Keratinocyte (primary cell): ENCODE data around the gene NAA50.

Experiments used
- EZH2 ChIP-seq: IDR thresholded peaks from one replicate; pipeline ENCODE4 v1.6.1; 2012; ENCODE audit warnings: inconsistent platforms, mild to moderate bottlenecking, low read length, moderate library complexity
- TF ChIP-seq, protein P1 (sequence below), 3 experiments: IDR thresholded peaks in 1 of 3; conservative IDR thresholded peaks in 1 of 3; optimal IDR thresholded peaks in 1 of 3; 2 replicates in 2 of 3; 3 replicates in 1 of 3; pipeline versions ENCODE3 to v1.5.1; 2011; ENCODE audit warnings: low read length in 3 of 3, mild to moderate bottlenecking in 3 of 3, moderate library complexity in 2 of 3, control low read depth in 1 of 3, inconsistent platforms in 1 of 3; ENCODE audit not compliant: insufficient read depth in 2 of 3; ENCODE audit errors: extremely low read depth in 1 of 3

DNA sequence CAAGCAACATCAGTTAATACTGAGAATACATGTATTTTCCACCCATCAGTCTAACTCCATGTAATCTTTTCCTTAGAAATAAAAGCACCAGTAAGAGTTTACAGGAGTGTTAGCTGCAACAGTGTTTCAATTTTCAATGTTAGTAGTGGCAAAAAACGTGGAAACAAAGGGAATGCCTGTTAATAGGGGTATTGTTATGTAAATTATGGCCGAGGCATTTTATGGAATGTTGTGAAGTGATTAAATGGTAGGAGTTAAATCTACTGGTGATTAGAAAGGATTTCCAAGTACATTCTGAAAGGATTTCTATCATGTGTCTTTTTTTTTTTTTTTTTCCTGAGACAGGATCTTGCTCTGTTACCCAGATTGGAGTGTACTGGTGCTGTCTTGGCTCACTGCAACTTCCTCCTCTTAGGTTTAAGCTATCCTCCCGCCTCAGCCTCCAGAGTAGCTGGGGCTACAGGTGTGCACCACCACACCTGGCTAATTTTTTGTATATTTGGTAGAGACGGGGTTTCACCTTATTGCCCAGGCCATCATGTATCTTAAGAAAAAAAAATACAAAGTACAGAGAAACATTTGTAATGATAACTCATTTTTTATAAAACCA is 7.4 kb upstream of the NAA50 start:
- TF ChIP-seq, protein P1, sequence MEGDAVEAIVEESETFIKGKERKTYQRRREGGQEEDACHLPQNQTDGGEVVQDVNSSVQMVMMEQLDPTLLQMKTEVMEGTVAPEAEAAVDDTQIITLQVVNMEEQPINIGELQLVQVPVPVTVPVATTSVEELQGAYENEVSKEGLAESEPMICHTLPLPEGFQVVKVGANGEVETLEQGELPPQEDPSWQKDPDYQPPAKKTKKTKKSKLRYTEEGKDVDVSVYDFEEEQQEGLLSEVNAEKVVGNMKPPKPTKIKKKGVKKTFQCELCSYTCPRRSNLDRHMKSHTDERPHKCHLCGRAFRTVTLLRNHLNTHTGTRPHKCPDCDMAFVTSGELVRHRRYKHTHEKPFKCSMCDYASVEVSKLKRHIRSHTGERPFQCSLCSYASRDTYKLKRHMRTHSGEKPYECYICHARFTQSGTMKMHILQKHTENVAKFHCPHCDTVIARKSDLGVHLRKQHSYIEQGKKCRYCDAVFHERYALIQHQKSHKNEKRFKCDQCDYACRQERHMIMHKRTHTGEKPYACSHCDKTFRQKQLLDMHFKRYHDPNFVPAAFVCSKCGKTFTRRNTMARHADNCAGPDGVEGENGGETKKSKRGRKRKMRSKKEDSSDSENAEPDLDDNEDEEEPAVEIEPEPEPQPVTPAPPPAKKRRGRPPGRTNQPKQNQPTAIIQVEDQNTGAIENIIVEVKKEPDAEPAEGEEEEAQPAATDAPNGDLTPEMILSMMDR (optimal IDR thresholded peaks at IDR 0.05 in 1 of 3, IDR thresholded peaks at IDR 0.05 in 1 of 3, conservative IDR thresholded peaks at IDR 0.05 in 1 of 3; ENCODE audit: extremely low read depth in 1 of 3, insufficient read depth in 2 of 3, low read length in 3 of 3) = no peak
- TF ChIP-seq EZH2 = no peak
